Heart left ventricle (tissue), 16 donors: ENCODE measurements around the gene NUDT3. TPM values are rescaled to one million over a fixed set of nuclear protein-coding genes. Genes with fewer than 3 reads are reported as not detected.

Experiments used
- ATAC-seq, 4 donors: fragments of 200-7000 bp; cut with Tn5 transposase; one replicate each; pipeline ENCODE4 v1.9.1; 2020 to 2022; ENCODE audit warnings: moderate library complexity in 4 of 4, mild to moderate bottlenecking in 3 of 4, moderate number of reproducible peaks in 1 of 4
- DNase-seq, 5 donors: peaks; one replicate each; pipeline ENCODE4 v3.0.0-alpha.2; 2020
- H3K27ac ChIP-seq, 12 donors: fragments of 200-600 bp; sonication (generic) in 4 of 12; one replicate each; pipeline versions ENCODE4 v1.5.0 to v1.8.0; 2016 to 2022; ENCODE audit warnings: mild to moderate bottlenecking in 2 of 12
- H3K27me3 ChIP-seq, 9 donors: fragments of 200-600 bp; sonication (generic) in 2 of 9; one replicate each; pipeline versions ENCODE4 v1.5.1 to v1.8.0; 2016 to 2022; ENCODE audit warnings: mild to moderate bottlenecking in 3 of 9
- H3K36me3 ChIP-seq, 9 donors: fragments of 200-600 bp; sonication (generic) in 2 of 9; one replicate each; pipeline versions ENCODE4 v1.5.0 to v1.8.0; 2018 to 2022; ENCODE audit warnings: mild to moderate bottlenecking in 2 of 9
- H3K4me1 ChIP-seq, 12 donors: fragments of 200-600 bp; sonication (generic) in 4 of 12; one replicate each; pipeline versions ENCODE4 v1.5.0 to v1.8.0; 2016 to 2022; ENCODE audit warnings: mild to moderate bottlenecking in 3 of 12
- H3K4me3 ChIP-seq, 12 donors: fragments of 200-600 bp; sonication (generic) in 4 of 12; one replicate each; pipeline versions ENCODE4 v1.5.0 to v1.8.0; 2017 to 2022; ENCODE audit warnings: mild to moderate bottlenecking in 9 of 12, moderate library complexity in 4 of 12
- H3K9me3 ChIP-seq, 12 donors: fragments of 200-600 bp; sonication (generic) in 4 of 12; one replicate each; pipeline versions ENCODE4 v1.5.0 to v1.8.0; 2016 to 2022; ENCODE audit warnings: mild to moderate bottlenecking in 1 of 12
- POLR2A ChIP-seq, 2 donors: fragments of 450-650 bp; IDR thresholded peaks; one replicate each; pipeline ENCODE4 v1.6.1; 2017; ENCODE audit warnings: antibody characterized with exemption in 2 of 2, mild to moderate bottlenecking in 2 of 2, moderate library complexity in 2 of 2
- WGBS, 4 donors: extraction: QIAGEN DNeasy Blood & Tissue Kit in 2 of 4; methylation state at CpG; one replicate each; pipeline versions ENCODE4 v1.1.5 to v1.1.7; 2013 to 2018; 5-methylcytosine and 5-hydroxymethylcytosine counted together
- intact Hi-C, 10 donors: fragments of 100-400 bp; cut with DNase I; formaldehyde crosslinking; loops; one replicate each; pipeline versions ENCODE4 v1.11.1 to v1.14.2; 2022
- polyA plus RNA-seq, 2 donors: library from polyadenylated mRNA; stranded (reverse); fragments of 200-250 nt; gene quantifications; one replicate each; pipeline ENCODE4 v1.2.3, GENCODE V29; 2013
- total RNA-seq, 9 donors: library from RNA; depleted of rRNA in 2 of 9; stranded (reverse); fragments of >200 nt in 2 of 9; fragmentation: NEBNext Ultra II Directional in 3 of 9; extraction: Animal tissue kit (Norgen Biotek cat#: 25700) in 3 of 9; gene quantifications; one replicate each; pipeline versions ENCODE4 v1.1.0 to v1.2.4, GENCODE V29; 2016 to 2023
- TF ChIP-seq, protein P1 (sequence below), 12 donors: fragments of 200-600 bp; sonication (generic) in 4 of 12; IDR thresholded peaks; one replicate each; pipeline versions ENCODE4 v1.5.0 to v1.8.0; 2018 to 2022; ENCODE audit warnings: antibody characterized with exemption in 12 of 12, mild to moderate bottlenecking in 5 of 12
- donor health status: ischemic (EF 13 %, LVEDD 7.1; RV severe dilation, severe dysfunction).
- donor health status: healthy with polysubstance abuse.
- donor health status: DM: no; HTN: yes; CAD: no.
- donor health status: DM: no; HTN: no; CAD: no.
- donor health status: ischemic (EF 25% LVEDD 6.9; RV normal size, moderate dysfunction).
- donor health status: ischemic (EF 25% LVEDD 5.7; RV mildly dilated, moderate dysfunction).
- donor health status: healthy.
- donor health status: DM: yes; HTN: yes; CAD: no.
- donor health status: ischemic (EF 35%, LVEDD 5.7; RV mildly dilated, moderate dysfunction).
- donor health status: nonischemic (EF 11% LVEDD 7.7; RV severe dilation, severe dysfunction).
- donor health status: DM: yes; HTN: yes; CAD: no.
- donor health status: PGD.
- donor health status: ischemic (EF 29% LVEDD 5.4; RV normal size, mild dysfunction).
- donor health status: nonischemic (EF 23%, LVEDD 6.1; RV moderate dilation, normal function).

NUDT3 gene
- total and polyA plus RNA-seq, 11 donors, result 15.9 to 68.4 (median 54.5) TPM

DNA sequence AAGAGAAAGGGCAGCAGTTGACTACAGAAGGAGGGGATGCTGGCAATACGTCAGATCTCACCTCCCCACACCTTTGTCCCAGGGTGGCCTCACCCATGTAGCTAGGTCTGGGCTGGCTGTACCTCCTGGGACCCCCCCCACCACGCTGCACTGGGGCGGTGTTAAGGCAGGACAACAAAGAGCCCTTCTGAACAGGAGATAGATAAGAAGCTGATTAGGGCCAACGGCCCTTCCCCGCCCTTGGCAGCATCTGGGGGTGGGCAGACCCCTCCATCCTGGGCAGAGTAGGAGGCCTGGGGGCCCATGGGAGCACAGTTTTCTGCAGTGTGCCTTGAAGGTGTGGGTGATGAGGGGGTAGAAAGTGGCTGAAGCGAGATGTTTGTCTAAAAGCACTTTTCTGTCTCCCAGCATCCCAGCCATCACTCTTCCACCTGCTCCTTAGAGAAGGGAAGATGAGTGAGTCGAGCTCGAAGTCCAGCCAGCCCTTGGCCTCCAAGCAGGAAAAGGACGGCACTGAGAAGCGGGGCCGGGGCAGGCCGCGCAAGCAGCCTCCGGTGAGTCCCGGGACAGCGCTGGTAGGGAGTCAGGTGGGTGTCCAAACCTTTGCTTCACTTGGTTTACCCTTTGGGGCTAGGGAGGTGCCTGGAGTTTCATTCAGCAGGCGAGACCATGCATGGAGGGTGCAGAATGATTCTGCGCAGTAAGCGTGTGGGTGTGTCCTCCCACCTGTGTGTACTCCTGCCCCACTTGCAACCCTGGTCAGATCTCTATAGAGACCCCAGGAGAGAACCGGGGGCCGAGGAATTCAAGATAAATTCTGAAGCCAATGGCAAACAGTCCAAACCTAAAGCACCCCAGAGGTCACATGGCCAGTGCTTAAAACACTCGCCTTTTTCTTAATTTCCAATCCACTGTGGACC lies 151.9 kb downstream of the NUDT3 start:
- DNase-seq (peak in 1 of 5 donors; percentile 32), ATAC-seq (no peak)
- Histone ChIP-seq H3K9me3 (no peaks in the 10 kb centered on the region), H3K27ac (no peak overlapping the region), H3K36me3 (peaks cover 0 to 33% (median 2%) of the 10 kb centered on the region in 9 donors), H3K27me3 (no peaks in the 10 kb centered on the region), H3K4me3 (no peak overlapping the region), H3K4me1 (peaks cover 0 to 45% (median 20%) of the 10 kb centered on the region in 12 donors)
- TF ChIP-seq POLR2A (IDR thresholded peaks at IDR 0.05), result no peak
- TF ChIP-seq, protein P1, sequence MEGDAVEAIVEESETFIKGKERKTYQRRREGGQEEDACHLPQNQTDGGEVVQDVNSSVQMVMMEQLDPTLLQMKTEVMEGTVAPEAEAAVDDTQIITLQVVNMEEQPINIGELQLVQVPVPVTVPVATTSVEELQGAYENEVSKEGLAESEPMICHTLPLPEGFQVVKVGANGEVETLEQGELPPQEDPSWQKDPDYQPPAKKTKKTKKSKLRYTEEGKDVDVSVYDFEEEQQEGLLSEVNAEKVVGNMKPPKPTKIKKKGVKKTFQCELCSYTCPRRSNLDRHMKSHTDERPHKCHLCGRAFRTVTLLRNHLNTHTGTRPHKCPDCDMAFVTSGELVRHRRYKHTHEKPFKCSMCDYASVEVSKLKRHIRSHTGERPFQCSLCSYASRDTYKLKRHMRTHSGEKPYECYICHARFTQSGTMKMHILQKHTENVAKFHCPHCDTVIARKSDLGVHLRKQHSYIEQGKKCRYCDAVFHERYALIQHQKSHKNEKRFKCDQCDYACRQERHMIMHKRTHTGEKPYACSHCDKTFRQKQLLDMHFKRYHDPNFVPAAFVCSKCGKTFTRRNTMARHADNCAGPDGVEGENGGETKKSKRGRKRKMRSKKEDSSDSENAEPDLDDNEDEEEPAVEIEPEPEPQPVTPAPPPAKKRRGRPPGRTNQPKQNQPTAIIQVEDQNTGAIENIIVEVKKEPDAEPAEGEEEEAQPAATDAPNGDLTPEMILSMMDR (IDR thresholded peaks at IDR 0.05), result no peak
- 84 to 89% (median 86%) methylated on average over 21 to 22 of the region's 22 CpGs for WGBS, 4 donors
- intact Hi-C loops, result loop anchor here in 2 of 10 donors (5.0 to 10.0 kb wide), 2 partner anchors 43 to 364 kb away; no protein-coding TSS in a partner anchor

DNA sequence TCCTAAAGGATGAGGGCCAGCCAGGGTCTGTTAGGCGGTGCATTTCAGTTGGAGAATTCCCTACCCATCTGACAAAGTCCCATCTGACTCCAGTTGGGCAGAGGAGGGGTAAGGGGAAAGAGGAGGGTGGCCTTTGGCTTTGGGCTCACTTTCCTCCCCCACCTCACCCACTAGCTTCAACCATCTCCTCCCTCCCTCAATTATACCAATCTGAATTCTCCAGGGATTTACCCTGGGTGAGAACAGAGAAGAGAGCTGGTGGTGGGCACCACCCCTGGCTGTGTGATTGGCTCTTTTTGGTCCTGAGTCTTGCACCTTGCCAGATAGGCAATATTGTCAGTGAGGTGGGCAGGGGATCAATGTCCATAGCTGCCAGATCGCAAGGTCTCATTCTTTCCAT lies 152.6 kb downstream of the NUDT3 start:
- no peak for DNase-seq
- TF ChIP-seq, protein P1 (IDR thresholded peaks at IDR 0.05), result no peak
- TF ChIP-seq POLR2A (IDR thresholded peaks at IDR 0.05), result no peak
- H3K36me3 ChIP-seq, result peaks cover 0 to 33% (median 2%) of the 10 kb centered on the region in 9 donors
- no peak overlapping the region for H3K4me3 ChIP-seq
- peaks cover 0 to 47% (median 21%) of the 10 kb centered on the region in 12 donors for H3K4me1 ChIP-seq
- 98 to 100% (median 99%) methylated on average over 2 of the region's 2 CpGs for WGBS, 4 donors
- intact Hi-C loops, result loop anchor here in 2 of 10 donors (5.0 to 10.0 kb wide), 2 partner anchors 43 to 365 kb away; no protein-coding TSS in a partner anchor
- no peak for ATAC-seq
- H3K9me3 ChIP-seq, result no peaks in the 10 kb centered on the region
- H3K27ac ChIP-seq, result no peak overlapping the region
- no peaks in the 10 kb centered on the region for H3K27me3 ChIP-seq

DNA sequence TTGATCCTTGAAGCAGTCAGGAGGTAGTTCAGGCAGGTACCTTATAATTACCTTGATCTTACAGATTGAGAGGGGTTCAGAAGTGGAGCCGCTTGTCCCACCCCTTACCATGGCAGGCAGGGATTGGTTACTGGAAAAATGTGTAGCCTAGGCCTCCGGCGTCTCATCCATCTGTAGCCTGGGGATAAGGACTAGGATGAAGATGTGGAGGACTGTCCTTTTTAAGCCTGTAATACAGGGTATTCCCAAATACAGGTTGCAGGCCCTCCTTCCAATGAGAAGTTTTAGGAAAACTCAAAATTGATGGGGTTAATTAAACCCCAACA lies 153.0 kb downstream of the NUDT3 start:
- Histone ChIP-seq H3K9me3 (no peaks in the 10 kb centered on the region), H3K4me1 (peaks cover 0 to 43% (median 19%) of the 10 kb centered on the region in 12 donors), H3K4me3 (no peak overlapping the region), H3K27me3 (no peaks in the 10 kb centered on the region), H3K36me3 (peaks cover 0 to 33% (median 2%) of the 10 kb centered on the region in 9 donors), H3K27ac (no peak overlapping the region)
- intact Hi-C loops, result loop anchor here in 1 of 10 donors (5.0 kb wide), 1 partner anchor 42 kb away; no protein-coding TSS in a partner anchor
- WGBS, 4 donors, result 93 to 95% (median 94%) methylated on average over 3 of the region's 3 CpGs
- ATAC-seq (no peak), DNase-seq (no peak)
- TF ChIP-seq, protein P1 (IDR thresholded peaks at IDR 0.05), result no peak
- TF ChIP-seq POLR2A (IDR thresholded peaks at IDR 0.05), result no peak
